HepG2 (cell line): ENCODE measurements around the gene CDK12. TPM values are rescaled to one million over a fixed set of nuclear protein-coding genes. Genes with fewer than 3 reads are reported as not detected.
A peak's percentile ranks its signal among the peaks of the same experiment; 100 is the strongest.

ENCODE experiments used
- AGO1 ChIP-seq: fragments of 200-400 bp; formaldehyde crosslinking; IDR thresholded peaks from 2 replicates; pipeline ENCODE4 v1.6.1; 2017; ENCODE audit warnings: mild to moderate bottlenecking, low read depth, low read length, moderate library complexity; ENCODE audit not compliant: poor library complexity, severe bottlenecking
- EEA1 ChIP-seq: sonication (generic); formaldehyde crosslinking; IDR thresholded peaks from 2 replicates; pipeline ENCODE4 v1.5.1; 2020; ENCODE audit warnings: mild to moderate bottlenecking, missing genetic modification reagents, borderline replicate concordance
- ERF ChIP-seq: IDR thresholded peaks from 2 replicates; pipeline ENCODE4 v1.6.1; 2018; ENCODE audit warnings: missing biosample characterization, missing genetic modification reagents
- FOXP1 ChIP-seq, 2 experiments: fragments of 450-650 bp in 1 of 2; IDR thresholded peaks; 2 replicates each; pipeline ENCODE4 v1.6.1; 2017 to 2018; ENCODE audit warnings: antibody characterized with exemption in 1 of 2
- GTF2F1 ChIP-seq: fragments of 150-350 bp; IDR thresholded peaks from 2 replicates; pipeline ENCODE4 v1.6.1; 2014; ENCODE audit warnings: low read length
- GTF3A ChIP-seq: sonication (generic); formaldehyde crosslinking; conservative IDR thresholded peaks from 2 replicates; pipeline ENCODE4 v1.4.0; 2020; ENCODE audit warnings: mild to moderate bottlenecking, missing genetic modification reagents
- HOXA3 ChIP-seq: sonication (generic); formaldehyde crosslinking; IDR thresholded peaks from 2 replicates; pipeline ENCODE4 v1.5.0; 2020; ENCODE audit warnings: missing genetic modification reagents
- KAT7 ChIP-seq: IDR thresholded peaks from 2 replicates; pipeline ENCODE4 v1.6.1; 2018; ENCODE audit warnings: borderline replicate concordance, missing compliant biosample characterization
- KLF16 ChIP-seq, 2 experiments: sonication (generic) in 1 of 2; formaldehyde crosslinking in 1 of 2; IDR thresholded peaks; 2 replicates each; pipeline versions ENCODE4 v1.6.1 to v1.8.0; 2016 to 2023; ENCODE audit warnings: missing genetic modification reagents in 2 of 2, missing compliant biosample characterization in 1 of 2
- NFKBIZ ChIP-seq: IDR thresholded peaks from 2 replicates; pipeline ENCODE4 v1.6.1; 2018; ENCODE audit warnings: missing genetic modification reagents, missing compliant biosample characterization
- SRY ChIP-seq: sonication (generic); formaldehyde crosslinking; IDR thresholded peaks from 2 replicates; pipeline ENCODE4 v1.8.0; 2022; ENCODE audit warnings: mild to moderate bottlenecking, missing genetic modification reagents
- TAF1 ChIP-seq: sonication (generic); formaldehyde crosslinking; IDR thresholded peaks from 2 replicates; pipeline ENCODE4 v1.4.0; 2020; ENCODE audit warnings: missing genetic modification reagents
- U2AF1 ChIP-seq: fragments of 200-400 bp; formaldehyde crosslinking; optimal IDR thresholded peaks from 2 replicates; pipeline ENCODE3; 2017; ENCODE audit warnings: mild to moderate bottlenecking, low read depth, low read length
- ZBTB8A ChIP-seq: sonication (generic); formaldehyde crosslinking; IDR thresholded peaks from 2 replicates; pipeline ENCODE4 v1.4.0; 2020; ENCODE audit warnings: mild to moderate bottlenecking, low read depth, missing genetic modification reagents, borderline replicate concordance
- ZNF136 ChIP-seq: sonication (generic); formaldehyde crosslinking; IDR thresholded peaks from 2 replicates; pipeline ENCODE4 v1.8.1; 2022; ENCODE audit warnings: low read depth, mild to moderate bottlenecking, moderate library complexity, missing genetic modification reagents
- ZNF263 ChIP-seq: sonication (generic); formaldehyde crosslinking; IDR thresholded peaks from 2 replicates; pipeline ENCODE4 v1.4.0; 2020; ENCODE audit warnings: missing genetic modification reagents
- ZNF350 ChIP-seq: sonication (generic); formaldehyde crosslinking; IDR thresholded peaks from 2 replicates; pipeline ENCODE4 v1.4.0; 2020; ENCODE audit warnings: mild to moderate bottlenecking, low read depth, missing genetic modification reagents, borderline replicate concordance
- ZNF496 ChIP-seq: sonication (generic); formaldehyde crosslinking; IDR thresholded peaks from 2 replicates; pipeline ENCODE4 v1.8.1; 2023; ENCODE audit warnings: mild to moderate bottlenecking, moderate library complexity, missing genetic modification reagents; ENCODE audit not compliant: insufficient replicate concordance
- ZNF672 ChIP-seq: sonication (generic); formaldehyde crosslinking; IDR thresholded peaks from 2 replicates; pipeline ENCODE4 v1.8.1; 2022; ENCODE audit warnings: missing genetic modification reagents
- ZSCAN25 ChIP-seq: sonication (generic); formaldehyde crosslinking; IDR thresholded peaks from 2 replicates; pipeline ENCODE4 v1.8.0; 2022; ENCODE audit warnings: mild to moderate bottlenecking, missing genetic modification reagents
- ZSCAN31 ChIP-seq: sonication (generic); formaldehyde crosslinking; IDR thresholded peaks from 2 replicates; pipeline ENCODE4 v1.5.0; 2020; ENCODE audit warnings: low read depth, mild to moderate bottlenecking, missing genetic modification reagents
- polyA plus RNA-seq, 8 experiments: library from polyadenylated mRNA; depleted of rRNA in 3 of 8; stranded (reverse) in 7 of 8; unstranded in 1 of 8; fragments of >200 nt; fragmentation: Illumina TruSeq in 4 of 8; extraction: Trizol in 4 of 8; gene quantifications; 2 replicates each; pipeline versions ENCODE4 v1.2.1 to v1.2.3, GENCODE V29; 2011 to 2016; ENCODE audit warnings: low read depth in 4 of 8, missing spikeins in 1 of 8, mixed read lengths in 1 of 8; ENCODE audit not compliant: insufficient read depth in 1 of 8
- total RNA-seq, 5 experiments: library from RNA; depleted of rRNA; stranded (reverse); fragments of >200 nt; fragmentation: Illumina TruSeq; extraction: Trizol; gene quantifications; 2 replicates each; pipeline ENCODE4 v1.2.3, GENCODE V29; 2016; ENCODE audit warnings: low read depth in 1 of 5
- TF ChIP-seq, protein P1 (sequence below): sonication (generic); formaldehyde crosslinking; IDR thresholded peaks from 2 replicates; pipeline ENCODE4 v1.4.0; 2020; ENCODE audit warnings: missing genetic modification reagents
- TF ChIP-seq, protein P2 (sequence below): sonication (generic); formaldehyde crosslinking; conservative IDR thresholded peaks from 2 replicates; pipeline ENCODE4 v1.8.0; 2022; ENCODE audit warnings: mild to moderate bottlenecking, moderate library complexity, missing genetic modification reagents

The CDK12 gene
- total and polyA plus RNA-seq, 2 of the 13 experiments (the other 11 are each of a cell fraction or from before 2014, with no cell fraction given) = 24.0 to 88.6 TPM

DNA sequence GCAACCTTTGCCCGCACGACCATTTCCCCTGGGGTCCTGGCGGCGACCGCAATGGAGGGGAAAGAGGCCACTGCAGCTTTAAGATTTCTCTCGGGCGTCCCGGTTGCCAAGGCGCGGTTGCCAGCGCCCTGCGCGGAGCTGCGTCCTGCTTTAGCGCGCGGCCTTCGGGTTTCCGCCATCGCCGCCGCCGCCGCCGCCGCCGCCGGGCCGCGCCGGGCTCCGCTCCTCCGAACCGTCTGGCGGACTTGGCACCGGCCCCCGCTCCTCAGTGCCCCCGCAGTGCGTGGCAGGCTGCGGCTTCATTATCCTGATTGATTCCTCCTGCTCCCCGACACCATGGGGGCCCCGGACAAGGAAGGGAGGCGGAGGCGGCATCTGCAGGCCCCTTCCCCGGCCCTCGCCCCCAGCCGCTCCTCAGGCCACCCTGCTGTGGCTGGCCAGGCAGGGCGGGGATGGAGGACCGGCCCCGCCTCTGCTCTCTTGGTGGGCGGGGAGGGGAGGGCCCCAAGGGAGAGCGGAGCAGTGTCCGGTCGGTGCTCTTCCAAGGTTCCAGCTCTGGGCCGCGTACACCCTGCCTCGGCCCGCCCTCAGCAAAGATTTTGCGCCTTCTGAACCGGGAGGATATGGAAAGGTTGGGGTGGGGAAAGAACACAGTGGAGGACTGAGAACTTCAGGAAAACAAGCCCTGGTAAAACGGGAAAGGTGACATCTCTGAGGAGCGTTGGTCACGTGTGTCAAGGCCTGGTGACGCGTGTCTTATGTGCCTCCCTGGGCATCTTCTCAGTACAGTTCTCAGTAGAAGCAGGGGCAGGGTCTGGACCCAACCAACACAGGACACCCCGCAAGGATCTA lies 112.4 kb downstream of the CDK12 start (continued):
- peak; percentile 71; the same call in 1 of the 2 replicates for TF ChIP-seq ZSCAN31
- TF ChIP-seq AGO1 = no peak
- TF ChIP-seq FOXP1 (IDR thresholded peaks at IDR 0.05) = no peak
- no peak for TF ChIP-seq FOXP1 (CRISPR knock-in tag; IDR thresholded peaks at IDR 0.05)
- TF ChIP-seq HOXA3 (CRISPR knock-in tag) = peak; percentile 54; the same call in 1 of the 2 replicates
- TF ChIP-seq ZNF263 (CRISPR knock-in tag) = no peak
- 0 out of 2 replicates have a peak, but pooled peaks have one; percentile 11 for TF ChIP-seq ERF (CRISPR knock-in tag)
- TF ChIP-seq U2AF1 = no peak
- no peak for TF ChIP-seq KAT7
- TF ChIP-seq SRY = no peak
- TF ChIP-seq, protein P1, sequence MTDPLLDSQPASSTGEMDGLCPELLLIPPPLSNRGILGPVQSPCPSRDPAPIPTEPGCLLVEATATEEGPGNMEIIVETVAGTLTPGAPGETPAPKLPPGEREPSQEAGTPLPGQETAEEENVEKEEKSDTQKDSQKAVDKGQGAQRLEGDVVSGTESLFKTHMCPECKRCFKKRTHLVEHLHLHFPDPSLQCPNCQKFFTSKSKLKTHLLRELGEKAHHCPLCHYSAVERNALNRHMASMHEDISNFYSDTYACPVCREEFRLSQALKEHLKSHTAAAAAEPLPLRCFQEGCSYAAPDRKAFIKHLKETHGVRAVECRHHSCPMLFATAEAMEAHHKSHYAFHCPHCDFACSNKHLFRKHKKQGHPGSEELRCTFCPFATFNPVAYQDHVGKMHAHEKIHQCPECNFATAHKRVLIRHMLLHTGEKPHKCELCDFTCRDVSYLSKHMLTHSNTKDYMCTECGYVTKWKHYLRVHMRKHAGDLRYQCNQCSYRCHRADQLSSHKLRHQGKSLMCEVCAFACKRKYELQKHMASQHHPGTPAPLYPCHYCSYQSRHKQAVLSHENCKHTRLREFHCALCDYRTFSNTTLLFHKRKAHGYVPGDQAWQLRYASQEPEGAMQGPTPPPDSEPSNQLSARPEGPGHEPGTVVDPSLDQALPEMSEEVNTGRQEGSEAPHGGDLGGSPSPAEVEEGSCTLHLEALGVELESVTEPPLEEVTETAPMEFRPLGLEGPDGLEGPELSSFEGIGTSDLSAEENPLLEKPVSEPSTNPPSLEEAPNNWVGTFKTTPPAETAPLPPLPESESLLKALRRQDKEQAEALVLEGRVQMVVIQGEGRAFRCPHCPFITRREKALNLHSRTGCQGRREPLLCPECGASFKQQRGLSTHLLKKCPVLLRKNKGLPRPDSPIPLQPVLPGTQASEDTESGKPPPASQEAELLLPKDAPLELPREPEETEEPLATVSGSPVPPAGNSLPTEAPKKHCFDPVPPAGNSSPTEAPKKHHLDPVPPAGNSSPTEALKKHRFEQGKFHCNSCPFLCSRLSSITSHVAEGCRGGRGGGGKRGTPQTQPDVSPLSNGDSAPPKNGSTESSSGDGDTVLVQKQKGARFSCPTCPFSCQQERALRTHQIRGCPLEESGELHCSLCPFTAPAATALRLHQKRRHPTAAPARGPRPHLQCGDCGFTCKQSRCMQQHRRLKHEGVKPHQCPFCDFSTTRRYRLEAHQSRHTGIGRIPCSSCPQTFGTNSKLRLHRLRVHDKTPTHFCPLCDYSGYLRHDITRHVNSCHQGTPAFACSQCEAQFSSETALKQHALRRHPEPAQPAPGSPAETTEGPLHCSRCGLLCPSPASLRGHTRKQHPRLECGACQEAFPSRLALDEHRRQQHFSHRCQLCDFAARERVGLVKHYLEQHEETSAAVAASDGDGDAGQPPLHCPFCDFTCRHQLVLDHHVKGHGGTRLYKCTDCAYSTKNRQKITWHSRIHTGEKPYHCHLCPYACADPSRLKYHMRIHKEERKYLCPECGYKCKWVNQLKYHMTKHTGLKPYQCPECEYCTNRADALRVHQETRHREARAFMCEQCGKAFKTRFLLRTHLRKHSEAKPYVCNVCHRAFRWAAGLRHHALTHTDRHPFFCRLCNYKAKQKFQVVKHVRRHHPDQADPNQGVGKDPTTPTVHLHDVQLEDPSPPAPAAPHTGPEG (CRISPR knock-in tag) = no peak
- TF ChIP-seq GTF2F1 = no peak
- TF ChIP-seq ZSCAN25 (CRISPR knock-in tag) = no peak
- TF ChIP-seq ZNF350 (CRISPR knock-in tag) = no peak; the same call in 1 of the 2 replicates
- TF ChIP-seq ZNF136 (CRISPR knock-in tag) = no peak
- TF ChIP-seq ZNF672 (CRISPR knock-in tag) = no peak
- no peak for TF ChIP-seq ZBTB8A (CRISPR knock-in tag)
- no peak for TF ChIP-seq ZNF496 (CRISPR knock-in tag)
- no peak for TF ChIP-seq TAF1 (CRISPR knock-in tag)
- no peak for TF ChIP-seq NFKBIZ
- TF ChIP-seq KLF16 (CRISPR knock-in tag; IDR thresholded peaks at IDR 0.05) = no peak
- no peak for TF ChIP-seq GTF3A (CRISPR knock-in tag)
- TF ChIP-seq, protein P2, sequence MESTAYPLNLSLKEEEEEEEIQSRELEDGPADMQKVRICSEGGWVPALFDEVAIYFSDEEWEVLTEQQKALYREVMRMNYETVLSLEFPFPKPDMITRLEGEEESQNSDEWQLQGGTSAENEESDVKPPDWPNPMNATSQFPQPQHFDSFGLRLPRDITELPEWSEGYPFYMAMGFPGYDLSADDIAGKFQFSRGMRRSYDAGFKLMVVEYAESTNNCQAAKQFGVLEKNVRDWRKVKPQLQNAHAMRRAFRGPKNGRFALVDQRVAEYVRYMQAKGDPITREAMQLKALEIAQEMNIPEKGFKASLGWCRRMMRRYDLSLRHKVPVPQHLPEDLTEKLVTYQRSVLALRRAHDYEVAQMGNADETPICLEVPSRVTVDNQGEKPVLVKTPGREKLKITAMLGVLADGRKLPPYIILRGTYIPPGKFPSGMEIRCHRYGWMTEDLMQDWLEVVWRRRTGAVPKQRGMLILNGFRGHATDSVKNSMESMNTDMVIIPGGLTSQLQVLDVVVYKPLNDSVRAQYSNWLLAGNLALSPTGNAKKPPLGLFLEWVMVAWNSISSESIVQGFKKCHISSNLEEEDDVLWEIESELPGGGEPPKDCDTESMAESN (CRISPR knock-in tag) = peak; percentile 58; the same call in 1 of the 2 replicates
- TF ChIP-seq EEA1 (CRISPR knock-in tag) = no peak
